ENCODE measurements around the gene MYO1E. TPM values are rescaled to one million over a fixed set of nuclear protein-coding genes. Genes with fewer than 3 reads are reported as not detected.

MYO1E gene
- total and polyA plus RNA-seq, 2 donors from 2014 or later, result 41.9 to 198 TPM

GRCh38 chr15:59252137-59252536 lies 120.5 kb downstream of the MYO1E start:
- TF ChIP-seq CTCF (IDR thresholded peaks at IDR 0.05; ENCODE audit: borderline replicate concordance, extremely low read depth, insufficient read depth), result no peak
- H3K4me3 ChIP-seq (ENCODE audit: low read length in 3 of 3), result no peak overlapping the region
- intact Hi-C loops (cut with DNase I), result no loop called here
- H3K9me3 ChIP-seq (ENCODE audit: control insufficient read depth in 2 of 3, insufficient read depth in 1 of 3, low read length in 3 of 3), result no peaks in the 10 kb centered on the region
- no peak for FAIRE-seq
- no peaks in the 10 kb centered on the region for H3K36me3 ChIP-seq (ENCODE audit: control insufficient read depth in 2 of 3, insufficient read depth in 3 of 3, low read length in 3 of 3)
- peaks cover 0 to 3% (median 3%) of the 10 kb centered on the region in 3 donors for H3K4me1 ChIP-seq (ENCODE audit: control insufficient read depth in 2 of 3, insufficient read depth in 2 of 3, low read depth in 1 of 3, low read length in 3 of 3)
- no peaks in the 10 kb centered on the region for H3K27me3 ChIP-seq (ENCODE audit: control insufficient read depth, insufficient read depth, low read length)
- DNase-seq, result no peak
- no peak overlapping the region for H3K9ac ChIP-seq (ENCODE audit: low read length in 3 of 3)
- no peak overlapping the region for H3K27ac ChIP-seq (ENCODE audit: low read depth in 2 of 2, low read length in 2 of 2)

- DNase-seq (no peak), FAIRE-seq (no peak)
- peaks cover 0 to 3% (median 3%) of the 10 kb centered on the region in 3 donors for H3K4me1 ChIP-seq (ENCODE audit: control insufficient read depth in 2 of 3, insufficient read depth in 2 of 3, low read depth in 1 of 3, low read length in 3 of 3)
- no peaks in the 10 kb centered on the region for H3K9me3 ChIP-seq (ENCODE audit: control insufficient read depth in 2 of 3, insufficient read depth in 1 of 3, low read length in 3 of 3)
- no peak overlapping the region for H3K9ac ChIP-seq (ENCODE audit: low read length in 3 of 3)
- intact Hi-C loops (cut with DNase I), result no loop called here
- TF ChIP-seq CTCF (IDR thresholded peaks at IDR 0.05; ENCODE audit: borderline replicate concordance, extremely low read depth, insufficient read depth), result no peak
- no peak overlapping the region for H3K4me3 ChIP-seq (ENCODE audit: low read length in 3 of 3)
- no peak overlapping the region for H3K27ac ChIP-seq (ENCODE audit: low read depth in 2 of 2, low read length in 2 of 2)
- H3K27me3 ChIP-seq (ENCODE audit: control insufficient read depth, insufficient read depth, low read length), result no peaks in the 10 kb centered on the region
- H3K36me3 ChIP-seq (ENCODE audit: control insufficient read depth in 2 of 3, insufficient read depth in 3 of 3, low read length in 3 of 3), result no peaks in the 10 kb centered on the region
These were observed 121.4 kb downstream of the MYO1E start for GRCh38 chr15:59251001-59251845.

GRCh38 chr15:59250249-59250648 lies 122.4 kb downstream of the MYO1E start:
- Histone ChIP-seq H3K4me1 (ENCODE audit: control insufficient read depth in 2 of 3, insufficient read depth in 2 of 3, low read depth in 1 of 3, low read length in 3 of 3) (peaks cover 0 to 3% (median 3%) of the 10 kb centered on the region in 3 donors), H3K27me3 (ENCODE audit: control insufficient read depth, insufficient read depth, low read length) (no peaks in the 10 kb centered on the region), H3K27ac (ENCODE audit: low read depth in 2 of 2, low read length in 2 of 2) (no peak overlapping the region), H3K9ac (ENCODE audit: low read length in 3 of 3) (no peak overlapping the region), H3K4me3 (ENCODE audit: low read length in 3 of 3) (no peak overlapping the region), H3K36me3 (ENCODE audit: control insufficient read depth in 2 of 3, insufficient read depth in 3 of 3, low read length in 3 of 3) (no peaks in the 10 kb centered on the region), H3K9me3 (ENCODE audit: control insufficient read depth in 2 of 3, insufficient read depth in 1 of 3, low read length in 3 of 3) (no peaks in the 10 kb centered on the region)
- FAIRE-seq (no peak), DNase-seq (no peak)
- TF ChIP-seq CTCF (IDR thresholded peaks at IDR 0.05; ENCODE audit: borderline replicate concordance, extremely low read depth, insufficient read depth), result no peak
- intact Hi-C loops (cut with DNase I), result no loop called here

All from kidney (tissue), 14 donors.